Measurements from ENCODE around the gene LRP5.
A peak's percentile ranks its signal among the peaks of the same experiment; 100 is the strongest.

Gene LRP5

GRCh38 chr11:68312117-68312779 lies at the start of gene LRP5:
Gene LRP5 (plus strand): TSS chr11:68312591. CDS start chr11:68312715, 124 bp downstream.
- peak; percentile 12 for DNase-seq

- no peak for DNase-seq
Observed at GRCh38 chr11:68263444-68264035, 48.9 kb upstream of the LRP5 start.

- no peak for DNase-seq
Observed at GRCh38 chr11:68264244-68264643, 48.1 kb upstream of the LRP5 start.

GRCh38 chr11:68264741-68265540 lies 47.5 kb upstream of the LRP5 start:
- DNase-seq, result no peak

- DNase-seq, result no peak
Observed at GRCh38 chr11:68266121-68266891, 46.1 kb upstream of the LRP5 start.

- DNase-seq, result no peak
Observed at GRCh38 chr11:68266936-68267880, 45.2 kb upstream of the LRP5 start.

GRCh38 chr11:68267881-68268240 lies 44.5 kb upstream of the LRP5 start:
- no peak for DNase-seq

- no peak for DNase-seq
Observed at GRCh38 chr11:68269414-68270081, 42.8 kb upstream of the LRP5 start.

- DNase-seq, result no peak
Observed at GRCh38 chr11:68270196-68271022, 42.0 kb upstream of the LRP5 start.

GRCh38 chr11:68271023-68271780 lies 41.2 kb upstream of the LRP5 start:
- DNase-seq, result peak; percentile 81

- peak; percentile 93 for DNase-seq
Observed at GRCh38 chr11:68271781-68272608, 40.4 kb upstream of the LRP5 start, which contains the start of gene C11orf24. Gene C11orf24 (minus strand): TSS chr11:68271973. CDS start chr11:68263767, 8,206 bp downstream.

- DNase-seq, result no peak
Observed at GRCh38 chr11:68273026-68273738, 39.2 kb upstream of the LRP5 start.

- DNase-seq, result no peak
Observed at GRCh38 chr11:68274306-68274705, 38.1 kb upstream of the LRP5 start.

- DNase-seq, result no peak
Observed at GRCh38 chr11:68275721-68276507, 36.5 kb upstream of the LRP5 start.

- no peak for DNase-seq
Observed at GRCh38 chr11:68276861-68277260, 35.5 kb upstream of the LRP5 start.

GRCh38 chr11:68279676-68280075 lies 32.7 kb upstream of the LRP5 start:
- no peak for DNase-seq
